Naive thymus-derived CD4-positive, alpha-beta T cell (primary cell): Measurements from ENCODE around the gene CISTR. TPM values are rescaled to one million over a fixed set of nuclear protein-coding genes. Genes with fewer than 3 reads are reported as not detected.

Experiments
- ATAC-seq: fragments of 150-1000 bp; cut with Tn5 transposase; 2 replicates; pipeline ENCODE4 v1.10.0; 2021; ENCODE audit warnings: mild to moderate bottlenecking, moderate library complexity
- CTCF ChIA-PET: fragments of 350-600 bp; sonication (Branson Sonifier 250); formaldehyde crosslinking; loops from one replicate; lab custom pipeline; 2021; ENCODE audit warnings: antibody characterized with exemption; lab: Charles Lee
- POLR2A ChIA-PET: fragments of 350-600 bp; sonication (Branson Sonifier 250); formaldehyde crosslinking; loops from one replicate; lab custom pipeline; 2021; ENCODE audit warnings: antibody characterized with exemption, inconsistent platforms; lab: Charles Lee
- DNase-seq, 9 donors: peaks; one replicate each; pipeline versions ENCODE4 v3.0.0 to v3.0.0-alpha.2; 2020 to 2022; ENCODE audit warnings: mixed read lengths in 1 of 9
- H3K27ac ChIP-seq: one replicate; pipeline ENCODE4 v1.7.0; 2013; ENCODE audit warnings: mild to moderate bottlenecking, low read depth, low read length, moderate library complexity
- H3K27me3 ChIP-seq, 2 donors: one replicate each; pipeline ENCODE4 v1.7.0; 2013; ENCODE audit warnings: low read length in 2 of 2, mild to moderate bottlenecking in 2 of 2, moderate library complexity in 2 of 2; ENCODE audit not compliant: control insufficient read depth in 2 of 2, insufficient read depth in 2 of 2
- H3K36me3 ChIP-seq, 3 experiments: 1 replicate in 2 of 3; 2 replicates in 1 of 3; pipeline ENCODE4 v1.7.0; 2013; ENCODE audit warnings: low read length in 3 of 3, mild to moderate bottlenecking in 3 of 3, moderate library complexity in 1 of 3; ENCODE audit not compliant: insufficient read depth in 3 of 3, control insufficient read depth in 2 of 3
- H3K4me1 ChIP-seq, 2 donors: one replicate each; pipeline ENCODE4 v1.7.0; 2013; ENCODE audit warnings: low read length in 2 of 2, mild to moderate bottlenecking in 2 of 2, moderate library complexity in 1 of 2; ENCODE audit not compliant: control insufficient read depth in 2 of 2, insufficient read depth in 2 of 2
- H3K4me3 ChIP-seq: 2 replicates; pipeline ENCODE4 v1.7.0; 2013; ENCODE audit warnings: mild to moderate bottlenecking, low read length
- H3K9me3 ChIP-seq, 3 experiments: 1 replicate in 2 of 3; 2 replicates in 1 of 3; pipeline ENCODE4 v1.7.0; 2013; ENCODE audit warnings: low read length in 3 of 3; ENCODE audit not compliant: control insufficient read depth in 2 of 3
- H3K27ac Mint-ChIP-seq, 9 donors: one replicate each; pipeline ENCODE4 v1.8.0; 2020 to 2022; ENCODE audit warnings: mixed read lengths in 9 of 9, mild to moderate bottlenecking in 8 of 9, moderate library complexity in 5 of 9, inconsistent platforms in 2 of 9
- H3K27me3 Mint-ChIP-seq, 5 donors: one replicate each; pipeline ENCODE4 v1.8.0; 2021 to 2022; ENCODE audit warnings: mixed read lengths in 5 of 5, mild to moderate bottlenecking in 1 of 5
- H3K36me3 Mint-ChIP-seq, 5 donors: one replicate each; pipeline ENCODE4 v1.8.0; 2020 to 2022; ENCODE audit warnings: mixed read lengths in 5 of 5, mild to moderate bottlenecking in 3 of 5, inconsistent platforms in 1 of 5
- H3K4me1 Mint-ChIP-seq, 7 donors: one replicate each; pipeline ENCODE4 v1.8.0; 2020 to 2022; ENCODE audit warnings: mixed read lengths in 7 of 7, mild to moderate bottlenecking in 3 of 7, inconsistent platforms in 1 of 7
- H3K4me3 Mint-ChIP-seq, 10 donors: one replicate each; pipeline ENCODE4 v1.8.0; 2020 to 2022; ENCODE audit warnings: mild to moderate bottlenecking in 10 of 10, mixed read lengths in 10 of 10, moderate library complexity in 6 of 10, inconsistent platforms in 2 of 10
- H3K9me3 Mint-ChIP-seq, 11 donors: one replicate each; pipeline ENCODE4 v1.8.0; 2020 to 2022; ENCODE audit warnings: mixed read lengths in 11 of 11, mild to moderate bottlenecking in 4 of 11, inconsistent platforms in 1 of 11, moderate library complexity in 1 of 11
- intact Hi-C, 2 donors: fragments of 100-400 bp; cut with micrococcal nuclease; formaldehyde crosslinking; loops; one replicate each; pipeline ENCODE4 v1.15.1; 2023
- polyA plus RNA-seq, 2 donors: library from polyadenylated mRNA; unstranded; fragments of 300-500 nt; fragmentation: Illumina TruSeq; gene quantifications; one replicate each; pipeline ENCODE4 v1.2.3, GENCODE V29; 2021
- total RNA-seq, 6 experiments: library from RNA in 5 of 6; stranded (reverse) in 5 of 6; gene quantifications; 1 replicate in 5 of 6; 2 replicates in 1 of 6; pipeline ENCODE4 v1.2.3 and lab custom pipeline; 2021 to 2026

The CISTR gene
- total and polyA plus RNA-seq, 7 experiments from 2014 or later, result not detected

- Mint-ChIP-seq H3K27ac (no peak overlapping the region), H3K4me3 (no peak overlapping the region), H3K27me3 (peaks cover 0 to 46% (median 24%) of the 10 kb centered on the region in 5 donors), H3K9me3 (no peaks in the 10 kb centered on the region), H3K4me1 (peaks cover 12 to 30% (median 19%) of the 10 kb centered on the region in 7 donors), H3K36me3 (no peaks in the 10 kb centered on the region)
- intact Hi-C loops, result no loop called here
- Histone ChIP-seq H3K4me1 (peaks cover 10 to 17% of the 10 kb centered on the region in 2 donors), H3K4me3 (no peak overlapping the region), H3K27ac (no peak overlapping the region), H3K27me3 (no peaks in the 10 kb centered on the region), H3K9me3 (no peaks in the 10 kb centered on the region), H3K36me3 (no peaks in the 10 kb centered on the region)
- ATAC-seq (no peak), DNase-seq (no peak)
- ChIA-PET POLR2A (interaction anchor here (0.9 to 1.5 kb wide), 3 partner anchors 9 to 26 kb away, joined by 3 to 8 read pairs (median 4); no protein-coding TSS in a partner anchor), CTCF (interaction anchor here (1.3 to 7.6 kb wide), 2 partner anchors 11 to 31 kb away, joined by 4 to 104 read pairs; no protein-coding TSS in a partner anchor)
These were observed 17.4 kb downstream of the CISTR start for GRCh38 chr12:53734425-53734824.

DNA sequence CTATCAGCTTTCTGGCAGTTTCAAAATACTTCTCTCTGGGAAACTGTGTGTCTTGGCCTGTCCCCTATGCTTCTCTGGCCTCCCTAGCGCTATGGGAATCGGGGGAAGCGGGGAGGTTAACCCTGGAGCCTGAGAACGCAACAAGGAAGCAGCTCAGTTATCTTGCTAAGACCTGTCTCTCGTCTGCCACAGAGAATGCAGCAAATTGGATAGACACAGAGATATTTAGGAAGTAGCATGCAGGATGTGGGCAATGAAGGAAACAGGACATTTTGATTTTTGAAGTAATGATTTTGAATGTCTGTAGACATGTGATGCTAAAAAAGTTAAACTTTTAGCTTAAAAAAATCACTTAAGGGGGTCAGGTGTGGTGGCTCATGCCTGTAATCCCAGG, 18.0 kb downstream of the CISTR start:
- CTCF ChIA-PET, result interaction anchor here (1.3 to 7.6 kb wide), 2 partner anchors 11 to 31 kb away, joined by 4 to 104 read pairs; no protein-coding TSS in a partner anchor
- Mint-ChIP-seq H3K27ac (peak overlapping the region in 3 of 9 donors; percentile 0 to 49 (median 21)), H3K4me1 (peaks cover 8 to 24% (median 21%) of the 10 kb centered on the region in 7 donors), H3K36me3 (no peaks in the 10 kb centered on the region), H3K27me3 (peaks cover 0 to 46% (median 18%) of the 10 kb centered on the region in 5 donors), H3K4me3 (peak overlapping the region in 4 of 10 donors; percentile 15 to 41 (median 36)), H3K9me3 (no peaks in the 10 kb centered on the region)
- no peaks in the 10 kb centered on the region for H3K36me3 ChIP-seq
- no peaks in the 10 kb centered on the region for H3K9me3 ChIP-seq
- ATAC-seq (no peak), DNase-seq (peak in 2 of 9 donors; percentile 31 to 34)
- peaks cover 6 to 10% of the 10 kb centered on the region in 2 donors for H3K4me1 ChIP-seq
- H3K4me3 ChIP-seq, result no peak overlapping the region
- intact Hi-C loops, result no loop called here
- POLR2A ChIA-PET, result interaction anchor here (0.8 to 1.5 kb wide), 3 partner anchors 8 to 17 kb away, joined by 3 to 8 read pairs (median 3); no protein-coding TSS in a partner anchor
- H3K27me3 ChIP-seq, result no peaks in the 10 kb centered on the region
- H3K27ac ChIP-seq, result no peak overlapping the region

GRCh38 chr12:53733051-53733806, 18.6 kb downstream of the CISTR start:
- Mint-ChIP-seq H3K9me3 (no peaks in the 10 kb centered on the region), H3K27ac (peak overlapping the region in 1 of 9 donors; percentile 12), H3K36me3 (no peaks in the 10 kb centered on the region), H3K4me1 (peaks cover 7 to 25% (median 21%) of the 10 kb centered on the region in 7 donors), H3K27me3 (peaks cover 0 to 46% (median 15%) of the 10 kb centered on the region in 5 donors), H3K4me3 (peak overlapping the region in 1 of 10 donors; percentile 37)
- Histone ChIP-seq H3K27ac (no peak overlapping the region), H3K4me1 (peaks cover 1 to 5% of the 10 kb centered on the region in 2 donors), H3K9me3 (no peaks in the 10 kb centered on the region), H3K27me3 (no peaks in the 10 kb centered on the region), H3K4me3 (no peak overlapping the region), H3K36me3 (no peaks in the 10 kb centered on the region)
- ChIA-PET CTCF (interaction anchor here (0.5 to 7.6 kb wide), 2 partner anchors 12 to 410 kb away, joined by 3 to 104 read pairs; no protein-coding TSS in a partner anchor), POLR2A (interaction anchor here (0.8 to 3.3 kb wide), 4 partner anchors 8 to 17 kb away, joined by 3 to 8 read pairs (median 6); no protein-coding TSS in a partner anchor)
- intact Hi-C loops, result no loop called here
- no peak for DNase-seq
- ATAC-seq, result no peak

DNA sequence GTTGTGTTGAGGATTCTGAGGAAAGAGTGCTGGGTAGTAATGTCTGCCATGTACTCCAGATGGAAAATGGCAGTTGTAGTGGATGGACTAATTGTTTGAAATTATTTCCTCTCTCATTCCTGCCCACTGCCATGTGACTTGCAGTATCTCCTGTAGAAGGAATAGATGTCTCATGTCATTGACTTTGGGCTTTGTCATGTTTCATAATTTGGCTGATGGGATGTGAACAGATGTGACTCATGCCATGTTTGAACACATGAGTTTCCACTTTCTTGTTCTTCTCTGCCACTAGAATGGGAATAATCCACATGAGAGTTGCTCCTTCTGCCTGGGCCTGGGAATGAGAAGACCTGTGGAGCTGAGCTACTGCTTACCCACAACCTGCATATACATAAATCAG, 22.1 kb downstream of the CISTR start:
- Histone ChIP-seq H3K27me3 (no peaks in the 10 kb centered on the region), H3K9me3 (no peaks in the 10 kb centered on the region), H3K4me3 (no peak overlapping the region), H3K4me1 (peaks cover 13 to 17% of the 10 kb centered on the region in 2 donors), H3K36me3 (peaks cover 0 to 4% (median 3%) of the 10 kb centered on the region in 3 experiments), H3K27ac (no peak overlapping the region)
- ATAC-seq, result no peak
- peak overlapping the region in 1 of 9 donors; percentile 63 for H3K27ac Mint-ChIP-seq
- H3K4me1 Mint-ChIP-seq, result peaks cover 11 to 53% (median 43%) of the 10 kb centered on the region in 7 donors
- peaks cover 0 to 2% (median 0%) of the 10 kb centered on the region in 11 donors for H3K9me3 Mint-ChIP-seq
- no peak for DNase-seq
- ChIA-PET POLR2A (interaction anchor here (0.9 to 3.3 kb wide), 4 partner anchors 8 to 14 kb away, joined by 3 to 13 read pairs (median 6); no protein-coding TSS in a partner anchor), CTCF (interaction anchor here (1.1 kb wide), 1 partner anchor 54 kb away, joined by 3 read pairs; the partner anchor contains the start of gene ATP5MC2)
- H3K27me3 Mint-ChIP-seq, result peaks cover 0 to 29% (median 0%) of the 10 kb centered on the region in 5 donors
- no peak overlapping the region for H3K4me3 Mint-ChIP-seq
- peaks cover under 1 to 7% (median 4%) of the 10 kb centered on the region in 5 donors for H3K36me3 Mint-ChIP-seq
- intact Hi-C loops, result loop anchor here (5.0 kb wide), 4 partner anchors 277 to 683 kb away; partner anchors contain the start of genes AAAS (in 1 of the 2) and PCBP2 (in 1 of the 2)

DNA sequence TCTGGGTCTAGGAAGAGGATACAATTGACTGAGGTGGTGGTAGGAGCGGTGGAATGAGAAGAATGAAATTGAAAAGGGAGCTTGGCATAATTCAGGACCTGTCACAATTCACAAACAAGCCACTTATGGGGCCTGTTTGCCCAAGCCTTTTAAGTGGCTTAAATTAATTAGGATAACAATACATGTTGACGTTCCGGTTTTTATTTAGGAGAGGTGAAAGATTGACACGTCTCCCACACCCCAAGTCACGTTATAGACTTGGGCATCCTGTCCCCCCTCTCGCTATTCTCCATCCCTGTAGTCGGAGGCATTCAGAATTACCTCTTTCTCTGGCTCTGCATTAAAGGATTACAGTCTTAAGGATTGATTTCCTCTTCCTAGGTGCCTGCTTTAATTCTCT, 23.6 kb downstream of the CISTR start:
- POLR2A ChIA-PET, result interaction anchor here (1.0 to 2.4 kb wide), 6 partner anchors 10 to 102 kb away, joined by 3 to 13 read pairs (median 6); partner anchors contain the start of genes ATF7 and ATP5MC2
- Mint-ChIP-seq H3K27ac (peak overlapping the region; percentile 69 to 98 (median 91)), H3K4me3 (peak overlapping the region; percentile 91 to 100 (median 94)), H3K9me3 (peaks cover 0 to 2% (median 0%) of the 10 kb centered on the region in 11 donors), H3K27me3 (peaks cover 0 to 19% (median 0%) of the 10 kb centered on the region in 5 donors), H3K4me1 (peaks cover 10 to 45% (median 34%) of the 10 kb centered on the region in 7 donors), H3K36me3 (peaks cover 3 to 19% (median 13%) of the 10 kb centered on the region in 5 donors)
- no peaks in the 10 kb centered on the region for H3K9me3 ChIP-seq
- H3K27ac ChIP-seq, result peak overlapping the region; percentile 73
- intact Hi-C loops, result loop anchor here (5.0 kb wide), 4 partner anchors 276 to 684 kb away; partner anchors contain the start of genes AAAS (in 1 of the 2) and PCBP2 (in 1 of the 2)
- no peaks in the 10 kb centered on the region for H3K27me3 ChIP-seq
- peaks cover 13 to 17% of the 10 kb centered on the region in 2 donors for H3K4me1 ChIP-seq
- H3K4me3 ChIP-seq, result peak overlapping the region; percentile 94
- peaks cover 0 to 18% (median 13%) of the 10 kb centered on the region in 3 experiments for H3K36me3 ChIP-seq
- ATAC-seq (no peak), DNase-seq (no peak)
- CTCF ChIA-PET, result interaction anchor here (0.8 to 4.2 kb wide), 4 partner anchors 11 to 26 kb away, joined by 3 to 48 read pairs (median 3); no protein-coding TSS in a partner anchor
